HG03565 (cell line): Measurements from ENCODE around the gene MAL.

Experiments used
- ATAC-seq: cut with Tn5 transposase; IDR thresholded peaks from one replicate; pipeline ENCODE4 v1.9.1; 2021; ENCODE audit warnings: mild to moderate bottlenecking, moderate library complexity; ENCODE audit not compliant: unreplicated experiment

MAL gene

DNA sequence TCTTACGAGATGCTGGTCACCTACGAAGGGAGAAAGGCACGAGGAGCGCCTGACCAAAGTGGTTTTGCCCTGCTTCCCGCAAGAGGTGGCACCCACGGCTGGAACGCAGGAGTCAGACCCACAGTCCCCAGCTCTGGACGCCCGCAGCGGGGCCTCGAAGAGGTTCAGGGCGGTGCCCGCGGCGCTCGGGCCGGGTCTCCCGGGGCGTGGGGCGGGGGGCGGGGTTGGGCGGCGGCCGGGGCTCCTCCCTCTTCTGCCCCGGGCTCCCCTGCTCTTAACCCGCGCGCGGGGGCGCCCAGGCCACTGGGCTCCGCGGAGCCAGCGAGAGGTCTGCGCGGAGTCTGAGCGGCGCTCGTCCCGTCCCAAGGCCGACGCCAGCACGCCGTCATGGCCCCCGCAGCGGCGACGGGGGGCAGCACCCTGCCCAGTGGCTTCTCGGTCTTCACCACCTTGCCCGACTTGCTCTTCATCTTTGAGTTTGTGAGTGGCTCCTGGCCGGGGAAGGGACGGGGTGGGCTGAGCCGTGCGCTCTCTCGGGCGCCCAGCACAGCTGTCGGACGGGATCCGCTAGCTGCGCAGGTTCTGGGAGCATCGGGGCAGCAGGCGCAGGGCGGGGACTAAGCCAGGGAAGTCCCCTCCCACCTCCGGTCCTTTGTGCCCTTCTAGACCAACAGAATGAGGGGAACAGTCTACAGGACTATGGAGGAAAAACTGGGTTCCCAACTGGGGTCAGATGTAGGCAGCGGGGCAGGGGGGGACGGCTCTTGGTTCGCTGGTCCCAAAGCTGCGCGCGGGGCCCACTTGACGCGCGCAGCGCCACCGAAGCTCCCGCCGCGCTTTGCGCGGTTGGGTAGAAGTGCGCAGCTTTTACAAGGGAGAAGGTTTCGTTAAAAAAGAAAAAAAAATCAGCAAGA is at the start of gene MAL:
MAL (plus strand) TSS at position 303 of the 914 bp plus-strand sequence; CDS start at position 388, 85 bp downstream.
- no peak for ATAC-seq

DNA sequence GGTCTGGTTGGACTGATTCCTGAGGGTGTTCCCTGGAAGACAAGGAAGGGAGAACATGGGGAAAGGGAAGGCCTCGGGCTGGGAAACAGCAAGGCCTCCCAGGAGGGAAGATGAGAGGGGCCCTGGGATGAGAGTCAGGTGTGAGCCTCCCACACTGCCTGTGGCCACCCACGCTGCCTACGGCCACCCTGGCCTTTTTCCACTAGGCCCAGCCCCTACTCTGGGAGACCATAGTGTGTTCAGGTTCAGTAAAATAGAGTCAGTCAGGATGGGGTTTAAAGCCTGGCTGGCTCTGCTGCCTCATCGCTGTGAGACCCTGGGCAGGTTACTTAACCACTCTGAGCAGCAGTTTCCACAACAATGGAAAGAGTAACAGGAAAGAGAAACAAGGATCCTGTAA is 47.7 kb upstream of the MAL start:
- ATAC-seq, result no peak

- no peak for ATAC-seq
These were observed 46.6 kb upstream of the MAL start for GRCh38 chr2:94978917-94979316.

GRCh38 chr2:94979406-94980375 is 45.8 kb upstream of the MAL start:
- ATAC-seq, result no peak

DNA sequence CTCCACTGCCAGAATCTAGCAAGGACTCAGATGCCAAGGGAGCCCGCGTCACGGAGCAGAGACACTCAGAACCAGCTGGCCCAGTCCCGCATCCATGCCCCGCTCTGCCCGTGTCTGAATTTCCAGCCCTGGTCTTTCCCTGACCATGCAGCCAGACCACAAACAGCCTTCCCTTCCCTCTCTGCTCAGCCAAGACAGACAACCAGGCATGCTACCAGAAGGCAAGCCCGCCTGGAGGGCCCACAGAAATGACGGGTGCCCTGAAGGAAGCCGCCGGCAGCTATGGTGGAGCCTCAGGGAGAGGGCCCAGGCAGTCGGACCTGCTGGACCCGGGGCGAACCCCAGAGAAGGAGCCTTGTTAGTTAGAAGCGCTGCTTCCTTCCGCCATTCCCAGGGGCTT is 45.1 kb upstream of the MAL start:
- ATAC-seq, result no peak

- no peak for ATAC-seq
These were observed 43.4 kb upstream of the MAL start for GRCh38 chr2:94982156-94982555.

DNA sequence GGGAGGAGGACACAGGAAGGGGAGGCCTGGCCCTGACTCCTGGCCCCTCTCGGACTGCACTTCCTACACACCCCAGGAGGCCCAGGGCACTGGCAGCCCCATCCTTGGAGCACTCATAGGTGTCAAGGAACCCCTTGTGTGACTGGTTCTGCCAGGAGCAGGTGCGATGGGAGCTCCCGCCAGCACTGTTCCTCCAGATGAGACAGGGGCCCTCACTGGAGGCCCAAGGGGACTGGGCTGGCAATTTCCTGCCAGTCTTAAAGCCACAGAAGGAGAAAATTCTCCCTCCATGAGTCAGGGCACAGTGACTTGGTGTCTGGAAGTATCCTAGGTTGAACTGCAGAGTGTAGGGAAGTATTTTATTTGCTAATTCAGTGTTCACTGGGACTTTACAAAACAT is 42.8 kb upstream of the MAL start:
- no peak for ATAC-seq

GRCh38 chr2:94984964-94985575 is 40.4 kb upstream of the MAL start:
- ATAC-seq, result no peak

DNA sequence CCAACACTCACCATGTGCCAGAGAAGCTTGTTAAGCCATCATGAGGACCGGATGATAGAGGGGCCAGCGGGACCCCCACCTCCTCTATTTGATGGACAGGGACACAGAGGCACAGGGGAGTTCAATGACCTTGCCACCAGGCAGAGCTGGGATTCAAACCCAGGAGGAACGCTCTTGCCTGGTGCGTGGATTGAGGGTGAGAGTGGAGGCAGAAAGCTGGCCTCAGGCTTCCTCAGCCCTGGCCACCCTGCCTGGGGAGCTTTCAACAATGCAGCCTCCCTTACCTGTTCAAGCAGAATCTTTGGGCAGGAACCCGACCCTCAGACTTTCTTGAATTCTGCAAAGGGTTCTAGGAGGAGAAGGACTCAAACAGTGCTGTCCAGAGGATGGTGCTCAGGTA is 39.9 kb upstream of the MAL start:
- no peak for ATAC-seq

DNA sequence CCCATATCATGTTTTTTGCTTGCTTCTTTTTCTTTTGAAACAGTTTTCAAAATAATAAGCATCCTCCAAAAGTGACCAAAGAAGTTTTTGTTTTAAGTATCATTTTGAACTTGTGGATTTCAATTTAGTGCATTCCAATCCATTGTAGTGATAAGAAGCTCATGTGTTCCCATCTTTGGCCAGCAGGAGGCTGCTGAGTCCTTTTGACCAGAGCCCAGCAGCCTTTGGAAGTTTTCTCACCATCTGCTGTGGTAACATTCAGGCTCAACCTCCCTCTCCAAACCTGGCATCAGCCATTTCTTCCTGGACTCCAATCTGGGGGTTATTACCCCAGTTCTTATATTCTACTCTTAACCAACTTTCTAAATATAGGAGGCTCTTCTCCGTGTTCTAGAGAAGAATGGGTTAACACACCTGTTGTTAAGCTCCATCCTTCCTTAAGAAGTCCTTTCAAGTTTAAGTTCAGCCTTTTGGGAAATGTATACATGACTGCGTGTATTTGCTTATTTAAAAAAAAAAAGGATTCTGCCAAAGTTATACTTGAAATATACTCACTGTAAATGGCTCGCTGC is 39.0 kb upstream of the MAL start:
- ATAC-seq, result peak; percentile 87

DNA sequence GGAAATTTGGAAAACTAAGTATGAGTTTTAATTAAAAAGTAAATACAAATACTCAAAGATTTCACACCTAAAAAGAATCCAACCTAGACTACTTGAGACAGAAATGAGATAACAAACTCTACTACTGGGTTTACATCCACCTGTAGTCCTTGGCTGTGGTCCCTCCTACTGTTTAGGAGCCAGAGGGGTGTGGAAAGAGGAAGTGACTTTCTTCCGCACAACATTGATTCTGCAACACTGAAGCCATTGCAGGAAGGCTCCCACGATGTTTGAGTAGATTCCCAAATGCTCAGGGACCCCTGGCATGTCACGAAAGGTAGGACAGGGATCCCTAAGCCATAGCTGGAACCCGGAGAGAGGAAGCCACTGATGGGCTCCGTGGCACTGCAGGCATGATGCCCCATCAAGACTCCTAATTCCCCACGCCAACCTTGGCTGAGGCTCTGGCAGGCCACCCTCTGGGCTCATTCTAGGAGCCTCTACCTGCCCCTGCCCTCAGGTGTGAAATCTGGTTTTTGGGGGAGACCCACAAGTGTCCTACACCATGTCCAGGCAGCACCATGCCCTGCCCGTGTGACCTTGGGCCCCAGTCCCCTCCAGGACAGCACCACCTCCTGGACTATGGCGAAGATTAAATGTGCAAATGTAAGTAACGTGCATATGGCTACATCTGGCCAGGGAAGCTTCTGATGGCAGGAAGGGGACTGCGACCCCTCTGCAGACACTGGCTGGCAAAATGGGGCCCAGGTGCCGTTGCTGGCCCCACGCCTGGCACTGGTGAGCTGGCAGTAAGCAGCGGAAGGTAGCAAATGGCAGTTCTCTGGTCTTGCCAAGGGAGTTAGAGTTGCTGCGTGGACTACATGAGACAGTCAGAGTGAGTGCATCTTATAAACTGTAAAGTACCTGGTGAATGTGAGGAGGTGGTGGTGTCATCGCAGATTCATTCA is 38.2 kb upstream of the MAL start:
- ATAC-seq, result no peak

DNA sequence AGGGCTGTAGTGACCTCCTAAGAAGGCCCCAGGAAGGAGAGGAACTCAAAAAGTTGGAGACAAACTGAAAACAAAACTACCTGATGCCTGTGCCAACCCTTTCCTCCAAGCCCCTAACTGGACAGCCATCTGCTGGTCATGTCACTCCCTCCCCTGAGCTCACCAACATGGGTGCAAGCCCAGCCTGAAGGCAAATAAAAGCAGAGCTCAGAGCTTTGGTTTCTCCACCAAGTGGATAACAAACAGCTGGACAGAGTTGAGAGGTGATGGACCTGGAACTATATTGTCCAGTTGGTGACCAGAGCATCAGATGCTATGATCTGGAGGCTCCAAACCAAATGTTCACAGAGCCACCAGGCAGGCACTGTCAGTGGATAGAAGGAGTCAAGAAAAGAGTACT is 34.6 kb upstream of the MAL start:
- ATAC-seq, result no peak

DNA sequence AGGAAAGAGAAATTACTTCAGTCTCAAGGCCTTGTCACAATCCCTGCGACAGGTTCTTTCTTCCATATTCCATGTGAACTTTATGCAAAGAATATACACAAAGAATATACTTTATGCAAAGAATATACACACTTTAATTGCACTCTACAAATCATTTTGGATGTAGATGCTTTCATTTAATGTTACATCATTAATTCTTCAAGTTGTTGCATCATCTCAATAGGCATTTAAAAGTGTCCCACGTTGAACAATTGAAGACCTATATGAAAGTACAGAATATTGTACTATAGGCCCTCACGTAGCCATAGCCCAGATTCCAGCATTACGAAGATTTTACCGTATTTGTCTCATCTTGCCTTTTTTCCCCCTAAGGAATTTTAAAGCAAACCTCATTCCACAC is 33.1 kb upstream of the MAL start:
- no peak for ATAC-seq

GRCh38 chr2:94993176-94994062 is 32.1 kb upstream of the MAL start:
- ATAC-seq, result no peak

GRCh38 chr2:94994063-94994913 is 31.2 kb upstream of the MAL start:
- ATAC-seq, result no peak

DNA sequence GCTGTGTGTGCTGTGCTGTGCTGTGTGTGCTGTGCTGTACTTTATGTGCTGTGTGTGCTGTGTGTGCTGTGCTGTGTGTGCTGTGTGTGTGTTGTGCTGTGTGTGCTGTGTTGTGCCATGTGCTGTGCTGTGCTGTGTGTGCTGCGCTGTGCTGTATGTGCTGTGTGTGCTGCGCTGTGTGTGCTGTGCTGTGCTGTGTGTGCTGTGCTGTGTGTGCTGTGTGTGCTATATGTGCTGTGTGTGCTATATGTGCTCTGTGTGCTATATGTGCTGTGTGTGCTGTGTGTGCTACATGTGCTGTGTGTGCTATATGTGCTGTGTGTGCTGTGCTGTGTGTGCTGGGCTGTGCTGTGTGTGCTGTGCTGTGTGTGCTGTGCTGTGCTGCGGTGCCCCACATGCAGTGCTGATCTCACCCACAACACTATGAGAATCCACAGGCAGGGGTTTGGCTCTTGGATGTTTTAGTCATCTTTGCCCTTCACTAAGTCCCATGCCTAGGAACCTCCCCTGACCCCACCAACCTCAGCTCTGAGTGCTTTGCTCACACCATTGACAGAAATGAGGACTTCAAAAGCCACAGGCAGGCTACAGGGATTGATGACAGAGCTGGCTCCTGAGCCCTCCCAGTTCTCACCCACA is 30.5 kb upstream of the MAL start:
- ATAC-seq, result no peak

- ATAC-seq, result no peak
These were observed 29.8 kb upstream of the MAL start for GRCh38 chr2:94995553-94996304.
